Dedifferentiated amniotic fluid mesenchymal stem cell (primary cell): Measurements from ENCODE around the gene PTPRF.

Source experiments
- DNase-seq: peaks from one replicate; pipeline ENCODE4 v3.0.0-alpha.2; 2016; ENCODE audit errors: extremely low spot score

The PTPRF gene

DNA sequence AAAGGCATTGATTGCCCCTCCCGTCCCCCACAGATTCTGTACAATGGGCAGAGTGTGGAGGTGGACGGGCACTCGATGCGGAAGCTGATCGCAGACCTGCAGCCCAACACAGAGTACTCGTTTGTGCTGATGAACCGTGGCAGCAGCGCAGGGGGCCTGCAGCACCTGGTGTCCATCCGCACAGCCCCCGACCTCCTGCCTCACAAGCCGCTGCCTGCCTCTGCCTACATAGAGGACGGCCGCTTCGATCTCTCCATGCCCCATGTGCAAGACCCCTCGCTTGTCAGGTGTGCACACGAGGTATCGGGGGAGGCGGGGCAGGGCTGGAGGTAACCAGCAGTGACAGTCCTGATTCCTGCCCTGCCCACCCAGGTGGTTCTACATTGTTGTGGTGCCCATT lies 74.5 kb downstream of the PTPRF start:
- DNase-seq, result no peak

DNA sequence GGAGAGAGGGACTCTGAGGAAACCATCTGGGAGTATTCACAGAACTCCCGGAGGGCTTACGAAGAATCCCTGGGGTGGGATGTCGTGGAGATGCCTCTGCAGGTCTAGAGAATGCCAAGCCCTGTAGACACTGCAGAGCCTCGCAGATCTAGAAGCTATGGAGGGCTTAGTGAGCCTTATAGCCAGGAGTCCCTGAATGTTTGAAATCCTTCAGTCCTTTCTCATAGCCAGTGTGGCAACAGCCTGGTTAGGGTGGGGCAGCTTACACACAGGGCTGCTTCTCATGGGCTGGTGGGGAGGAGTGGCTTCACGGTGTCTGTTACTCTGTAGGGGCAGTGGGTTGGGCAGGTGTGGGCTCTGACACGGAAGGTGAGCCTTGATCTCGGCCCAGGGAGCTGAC lies 75.1 kb downstream of the PTPRF start:
- DNase-seq, result no peak

DNA sequence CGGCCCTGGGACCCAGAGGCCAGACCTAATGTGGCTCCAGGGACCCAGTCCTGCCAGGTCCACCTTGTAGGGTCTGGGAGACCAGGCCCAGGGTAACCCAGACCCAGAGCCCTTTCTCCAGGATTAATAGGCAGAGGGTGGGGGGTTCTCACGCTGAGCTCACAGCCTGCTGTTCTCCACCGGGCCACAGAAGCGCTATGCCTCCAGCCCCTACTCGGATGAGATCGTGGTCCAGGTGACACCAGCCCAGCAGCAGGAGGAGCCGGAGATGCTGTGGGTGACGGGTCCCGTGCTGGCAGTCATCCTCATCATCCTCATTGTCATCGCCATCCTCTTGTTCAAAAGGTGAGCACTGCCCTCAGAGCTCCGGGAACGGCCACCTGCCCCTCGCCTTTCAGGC lies 75.9 kb downstream of the PTPRF start:
- DNase-seq, result no peak

DNA sequence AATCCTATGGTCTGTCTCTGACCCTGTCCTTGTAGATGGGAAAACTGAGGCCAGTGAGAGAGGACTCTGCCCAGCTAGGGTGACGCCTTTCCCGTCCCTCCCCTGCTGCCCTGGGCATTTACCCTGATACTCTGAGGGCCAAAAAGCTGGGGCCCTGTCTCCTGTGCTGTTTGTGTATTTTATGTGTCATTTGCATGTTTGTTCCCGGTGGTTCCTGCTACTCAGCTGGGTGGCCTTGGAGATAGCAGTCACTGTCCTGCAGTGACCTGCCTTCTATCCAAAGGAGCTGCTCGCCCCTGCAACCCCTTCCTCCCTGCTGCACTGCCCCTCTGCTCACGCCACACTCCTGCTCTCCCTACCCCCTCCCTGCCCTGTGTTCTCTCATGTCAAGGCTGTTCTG lies 78.1 kb downstream of the PTPRF start:
- no peak for DNase-seq

DNA sequence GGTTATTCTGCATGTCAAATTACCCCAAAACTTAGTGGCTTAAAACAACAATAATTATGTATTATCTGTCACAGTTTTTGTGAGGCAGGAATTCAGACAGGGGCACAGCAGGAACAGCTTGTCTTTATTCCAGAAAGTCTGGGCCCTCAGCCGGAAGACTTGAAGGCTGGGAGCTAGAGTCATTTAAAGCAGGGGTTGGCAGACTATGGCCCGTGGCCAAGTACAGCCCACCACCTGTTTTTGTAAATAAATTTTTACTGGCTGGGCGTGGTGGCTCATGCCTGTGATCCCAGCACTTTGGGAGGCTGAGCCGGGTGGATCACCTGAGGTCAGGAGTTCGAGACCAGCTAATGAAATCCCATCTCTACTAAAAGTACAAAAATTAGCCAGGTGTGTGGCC lies 79.7 kb downstream of the PTPRF start:
- no peak for DNase-seq

DNA sequence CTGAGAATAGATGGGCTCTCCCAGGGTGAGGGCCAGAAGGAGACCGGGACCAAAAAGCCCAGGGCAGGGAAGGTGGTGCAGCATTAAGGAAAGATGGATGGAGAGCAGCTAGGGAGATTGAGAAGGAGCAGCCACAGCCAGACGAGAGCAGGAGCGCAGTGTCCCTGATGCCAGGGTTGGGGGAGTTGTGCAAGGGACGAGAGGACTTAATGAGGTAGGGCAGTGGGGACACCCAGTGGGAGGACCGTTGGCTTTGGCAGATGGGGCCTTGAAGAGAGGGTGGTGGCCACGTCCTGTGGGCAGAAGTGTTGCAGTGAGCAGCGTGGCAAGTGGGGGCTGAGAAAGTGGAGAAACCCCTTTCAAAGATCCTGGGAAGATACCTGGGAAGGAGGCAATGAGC lies 81.3 kb downstream of the PTPRF start:
- DNase-seq, result no peak

DNA sequence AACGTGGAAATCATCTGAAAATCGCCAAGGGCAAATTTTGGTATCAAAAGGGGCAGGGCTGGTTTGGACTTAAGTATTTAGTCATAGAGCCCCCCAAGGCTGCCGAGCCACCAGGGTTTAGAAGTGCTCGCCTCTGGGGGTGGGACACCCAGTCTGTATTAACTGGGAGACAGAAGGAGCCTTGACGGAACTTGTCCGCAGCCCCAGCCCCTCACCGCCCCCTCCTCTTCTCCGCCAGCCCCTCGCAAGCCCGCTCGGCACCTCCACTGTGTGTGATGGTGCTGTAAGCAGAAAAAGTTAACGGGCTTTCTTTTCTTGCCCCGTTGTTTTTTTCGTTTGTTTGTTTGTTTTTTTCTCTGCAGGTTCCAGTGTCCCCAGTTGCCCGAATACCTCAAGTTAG lies 81.7 kb downstream of the PTPRF start:
- DNase-seq, result no peak

DNA sequence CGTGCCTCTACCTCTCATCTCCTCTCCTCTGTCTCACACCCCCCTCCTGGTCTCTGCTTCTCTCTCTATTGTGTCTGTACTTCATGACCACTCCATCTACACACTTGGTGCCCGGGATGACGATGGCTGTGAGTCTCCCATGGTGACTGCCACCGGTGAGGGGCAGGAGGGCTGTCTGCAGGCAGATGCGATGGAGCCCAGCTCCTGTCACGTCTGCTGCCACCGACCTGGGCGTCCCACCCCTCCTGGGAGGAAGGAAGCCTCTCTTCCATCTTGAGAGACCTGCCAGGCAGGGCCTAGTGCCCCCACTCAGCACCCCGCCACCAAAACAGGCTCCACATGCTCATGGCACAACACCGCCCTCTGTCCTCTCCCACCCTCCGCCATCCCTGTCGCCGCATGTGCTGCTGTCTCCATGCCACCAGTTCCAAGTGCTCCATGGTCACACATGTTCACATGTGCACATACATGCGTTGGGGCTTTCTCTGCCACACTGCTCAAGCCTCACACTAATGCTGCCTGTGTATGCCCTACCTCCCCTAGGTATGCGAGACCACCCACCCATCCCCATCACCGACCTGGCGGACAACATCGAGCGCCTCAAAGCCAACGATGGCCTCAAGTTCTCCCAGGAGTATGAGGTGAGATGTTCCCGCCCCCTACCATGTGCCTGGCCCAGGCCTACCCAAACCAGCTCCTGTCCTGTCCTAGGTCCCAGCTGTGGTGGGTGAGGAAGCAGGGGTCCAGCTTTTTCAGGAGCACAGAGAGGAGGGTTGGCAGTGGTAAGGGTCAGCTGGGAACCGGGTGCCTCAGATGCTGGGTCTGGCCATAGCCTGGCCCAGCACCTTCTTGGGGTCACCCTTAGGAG lies 82.6 kb downstream of the PTPRF start:
- DNase-seq, result no peak

DNA sequence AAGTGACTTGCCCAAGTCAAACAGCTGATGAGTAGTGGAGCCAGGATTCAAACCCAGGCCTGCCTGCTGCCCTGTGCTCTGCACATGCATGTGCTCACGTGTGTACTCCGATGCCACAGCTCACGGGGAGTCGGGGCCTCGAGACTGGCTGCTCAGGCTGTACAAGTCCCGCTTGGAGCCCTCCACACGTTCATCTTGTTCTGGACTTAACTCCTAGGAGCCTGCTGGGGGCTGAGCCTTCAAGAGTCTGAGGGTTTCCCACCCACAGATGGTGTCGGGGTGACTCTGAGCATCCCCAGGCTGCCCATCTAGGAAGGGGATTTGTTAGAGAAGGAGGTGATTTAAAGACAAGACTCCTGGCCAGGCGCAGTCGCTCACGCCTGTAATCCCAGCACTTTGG lies 83.5 kb downstream of the PTPRF start:
- no peak for DNase-seq

DNA sequence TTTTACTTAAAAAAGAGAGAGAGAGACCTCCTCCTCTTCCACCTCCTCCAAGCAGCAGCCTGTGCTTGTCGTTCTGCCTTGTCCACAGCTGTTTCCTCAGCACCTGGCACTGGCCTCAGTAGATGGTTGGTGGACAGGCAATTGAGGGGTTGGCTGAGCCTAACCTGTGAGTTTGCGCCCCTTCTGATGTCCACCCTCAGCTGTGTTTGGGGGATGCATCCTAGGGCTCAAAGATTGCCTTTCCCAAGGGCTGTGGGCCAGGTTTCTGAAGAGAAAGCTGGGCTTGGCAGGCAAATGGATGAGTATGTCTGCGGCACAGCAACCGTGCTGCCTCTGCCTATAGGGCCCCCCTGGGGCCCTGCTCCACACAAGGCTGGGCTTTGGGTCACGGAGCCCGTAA lies 84.2 kb downstream of the PTPRF start:
- DNase-seq, result no peak

DNA sequence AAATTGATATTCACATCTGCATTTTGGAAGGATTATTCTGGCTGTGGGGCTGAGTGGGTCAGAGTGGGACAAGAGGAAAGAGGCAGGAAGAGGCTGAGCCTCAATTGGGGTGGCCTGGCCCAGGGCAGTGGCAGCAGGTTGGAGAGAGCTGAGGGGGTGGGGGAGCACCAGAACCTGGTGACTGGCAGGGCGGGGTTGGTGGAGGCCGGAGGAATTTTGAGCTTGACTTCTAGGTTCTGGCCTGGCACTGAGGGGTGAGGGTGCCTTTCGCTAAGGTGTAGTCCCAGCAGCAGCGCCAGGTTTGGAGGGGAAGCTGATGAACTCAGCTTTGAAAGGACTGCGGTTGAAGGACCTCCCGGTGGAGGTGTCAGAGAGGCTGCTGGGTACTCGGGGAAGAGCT lies 85.7 kb downstream of the PTPRF start:
- no peak for DNase-seq

DNA sequence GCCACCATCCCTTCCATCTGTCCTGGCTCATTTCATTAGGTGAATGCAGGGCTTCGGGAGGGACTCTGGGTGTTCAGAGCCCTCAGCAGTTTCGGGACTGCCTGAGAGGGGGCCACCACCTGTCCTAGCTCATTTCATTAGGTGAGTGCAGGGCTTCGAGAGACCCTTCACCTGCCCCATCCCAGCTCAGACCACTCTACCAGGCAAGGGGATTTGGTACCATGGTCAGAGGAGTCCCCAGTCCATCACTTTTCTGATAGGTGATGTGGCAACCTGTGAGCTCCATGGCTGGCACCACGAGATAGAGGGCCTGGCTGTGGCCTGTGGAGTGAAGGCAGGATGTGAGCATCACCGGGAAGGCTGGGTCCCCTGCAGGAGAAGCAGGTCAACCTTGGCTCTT lies 86.3 kb downstream of the PTPRF start:
- DNase-seq, result no peak

DNA sequence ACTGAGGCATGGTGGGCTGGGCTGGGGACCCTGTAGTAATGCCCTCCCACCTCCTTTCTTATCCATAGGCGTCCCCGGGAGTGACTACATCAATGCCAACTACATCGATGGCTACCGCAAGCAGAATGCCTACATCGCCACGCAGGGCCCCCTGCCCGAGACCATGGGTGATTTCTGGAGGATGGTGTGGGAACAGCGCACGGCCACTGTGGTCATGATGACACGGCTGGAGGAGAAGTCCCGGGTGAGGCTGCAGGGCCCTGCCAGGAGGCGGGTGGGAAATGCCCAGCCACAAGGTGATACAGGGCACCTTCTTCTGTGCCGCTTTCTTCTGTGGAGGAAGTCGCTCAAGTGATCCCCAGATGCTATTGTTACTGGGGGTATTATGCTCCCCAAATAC lies 87.0 kb downstream of the PTPRF start:
- DNase-seq, result no peak

DNA sequence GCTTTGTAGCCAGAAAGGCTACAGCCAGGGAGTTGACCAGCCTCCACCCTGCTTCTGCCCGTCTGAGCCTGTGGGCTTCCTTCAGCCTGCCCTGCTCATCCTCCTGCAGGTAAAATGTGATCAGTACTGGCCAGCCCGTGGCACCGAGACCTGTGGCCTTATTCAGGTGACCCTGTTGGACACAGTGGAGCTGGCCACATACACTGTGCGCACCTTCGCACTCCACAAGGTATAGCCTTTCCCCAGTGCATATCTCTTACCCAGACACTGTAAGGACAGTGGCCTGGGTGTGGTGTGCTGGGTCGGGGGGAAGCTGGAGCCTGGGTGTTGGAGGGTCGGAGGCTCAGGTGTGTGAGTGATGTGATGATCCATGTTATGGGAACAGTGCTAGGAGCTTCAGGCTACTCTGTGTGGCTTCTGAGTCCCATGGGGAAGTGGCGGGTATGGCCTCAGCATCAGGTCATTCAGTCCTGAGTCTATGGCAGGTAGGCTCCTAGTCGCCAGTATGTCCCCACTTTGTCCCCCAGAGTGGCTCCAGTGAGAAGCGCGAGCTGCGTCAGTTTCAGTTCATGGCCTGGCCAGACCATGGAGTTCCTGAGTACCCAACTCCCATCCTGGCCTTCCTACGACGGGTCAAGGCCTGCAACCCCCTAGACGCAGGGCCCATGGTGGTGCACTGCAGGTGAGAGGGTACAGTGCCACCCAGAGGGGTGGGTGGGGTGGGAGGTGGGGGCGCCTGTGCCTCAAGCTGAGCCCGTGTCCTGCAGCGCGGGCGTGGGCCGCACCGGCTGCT lies 88.0 kb downstream of the PTPRF start:
- no peak for DNase-seq

DNA sequence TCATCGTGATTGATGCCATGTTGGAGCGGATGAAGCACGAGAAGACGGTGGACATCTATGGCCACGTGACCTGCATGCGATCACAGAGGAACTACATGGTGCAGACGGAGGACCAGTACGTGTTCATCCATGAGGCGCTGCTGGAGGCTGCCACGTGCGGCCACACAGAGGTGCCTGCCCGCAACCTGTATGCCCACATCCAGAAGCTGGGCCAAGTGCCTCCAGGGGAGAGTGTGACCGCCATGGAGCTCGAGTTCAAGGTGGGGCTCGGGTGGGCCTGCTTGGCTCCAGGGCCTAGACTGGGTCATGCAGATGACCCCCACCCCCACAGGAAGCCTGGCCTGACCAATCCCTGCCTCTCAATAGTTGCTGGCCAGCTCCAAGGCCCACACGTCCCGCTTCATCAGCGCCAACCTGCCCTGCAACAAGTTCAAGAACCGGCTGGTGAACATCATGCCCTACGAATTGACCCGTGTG lies 88.7 kb downstream of the PTPRF start:
- no peak for DNase-seq

DNA sequence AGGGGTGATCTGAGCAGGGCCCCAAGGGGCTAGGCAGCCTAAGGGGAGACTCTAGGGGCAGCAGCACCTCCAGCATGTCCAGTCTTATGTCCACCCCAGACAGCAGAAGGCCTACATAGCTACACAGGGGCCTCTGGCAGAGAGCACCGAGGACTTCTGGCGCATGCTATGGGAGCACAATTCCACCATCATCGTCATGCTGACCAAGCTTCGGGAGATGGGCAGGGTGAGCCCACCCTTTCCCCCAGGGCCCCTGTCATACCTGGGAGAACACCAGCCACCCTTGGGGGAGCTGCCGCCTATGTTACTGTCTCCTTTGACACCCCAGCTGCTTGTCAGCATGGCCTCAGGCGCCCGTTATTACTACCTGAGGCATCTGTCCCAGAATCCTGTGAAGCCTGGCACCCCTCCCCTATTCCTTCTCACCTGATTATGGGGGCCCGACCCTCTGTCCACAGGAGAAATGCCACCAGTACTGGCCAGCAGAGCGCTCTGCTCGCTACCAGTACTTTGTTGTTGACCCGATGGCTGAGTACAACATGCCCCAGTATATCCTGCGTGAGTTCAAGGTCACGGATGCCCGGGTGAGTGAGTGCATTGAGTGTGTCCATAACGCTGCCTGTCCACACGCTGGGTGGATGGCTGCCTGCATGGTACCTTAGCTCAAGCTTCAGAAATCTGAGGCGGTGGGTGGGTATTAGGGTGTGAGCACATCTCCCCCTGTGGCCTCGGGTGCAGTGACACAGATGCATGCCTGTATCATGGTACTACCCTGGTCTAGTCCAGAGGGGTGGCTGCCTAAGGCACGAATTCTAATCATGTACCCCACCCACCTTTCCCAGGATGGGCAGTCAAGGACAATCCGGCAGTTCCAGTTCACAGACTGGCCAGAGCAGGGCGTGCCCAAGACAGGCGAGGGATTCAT lies 89.6 kb downstream of the PTPRF start:
- DNase-seq, result no peak

DNA sequence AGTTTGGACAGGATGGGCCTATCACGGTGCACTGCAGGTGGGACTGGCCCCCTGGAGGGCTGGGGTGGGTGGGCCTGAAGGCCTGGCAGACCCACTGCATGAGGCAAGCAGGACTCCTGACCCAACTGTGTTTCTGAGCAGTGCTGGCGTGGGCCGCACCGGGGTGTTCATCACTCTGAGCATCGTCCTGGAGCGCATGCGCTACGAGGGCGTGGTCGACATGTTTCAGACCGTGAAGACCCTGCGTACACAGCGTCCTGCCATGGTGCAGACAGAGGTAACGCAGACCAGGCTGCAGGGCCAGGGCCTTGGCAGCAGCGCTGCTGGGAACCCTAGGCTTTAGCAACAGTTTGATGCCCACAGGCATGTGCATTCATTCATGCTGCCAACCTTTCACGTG lies 90.3 kb downstream of the PTPRF start:
- no peak for DNase-seq

DNA sequence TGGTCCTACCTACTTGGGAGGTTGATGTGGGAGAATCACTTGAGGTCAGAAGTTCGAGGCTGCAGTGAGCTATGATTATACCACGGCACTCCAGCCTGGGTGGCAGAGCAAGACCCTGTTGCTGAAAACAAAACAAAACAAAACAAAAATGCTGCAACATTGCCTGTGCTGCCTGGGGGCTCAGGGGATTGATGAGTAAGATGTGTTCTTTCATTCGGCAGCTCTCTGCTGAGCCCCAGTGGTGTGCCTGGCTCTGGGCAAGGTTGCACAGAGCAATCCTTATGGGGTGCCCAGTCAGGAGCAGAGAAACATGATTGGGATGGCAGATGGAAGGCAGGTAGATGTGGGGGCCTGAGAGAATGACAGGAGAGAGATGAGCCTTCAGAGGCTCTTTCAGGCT lies 90.7 kb downstream of the PTPRF start:
- DNase-seq, result no peak

DNA sequence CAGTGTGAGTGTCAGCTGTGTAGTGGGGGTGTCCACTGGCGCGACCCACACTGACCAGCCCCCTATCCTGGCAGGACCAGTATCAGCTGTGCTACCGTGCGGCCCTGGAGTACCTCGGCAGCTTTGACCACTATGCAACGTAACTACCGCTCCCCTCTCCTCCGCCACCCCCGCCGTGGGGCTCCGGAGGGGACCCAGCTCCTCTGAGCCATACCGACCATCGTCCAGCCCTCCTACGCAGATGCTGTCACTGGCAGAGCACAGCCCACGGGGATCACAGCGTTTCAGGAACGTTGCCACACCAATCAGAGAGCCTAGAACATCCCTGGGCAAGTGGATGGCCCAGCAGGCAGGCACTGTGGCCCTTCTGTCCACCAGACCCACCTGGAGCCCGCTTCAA lies 91.2 kb downstream of the PTPRF start:
- no peak for DNase-seq

DNA sequence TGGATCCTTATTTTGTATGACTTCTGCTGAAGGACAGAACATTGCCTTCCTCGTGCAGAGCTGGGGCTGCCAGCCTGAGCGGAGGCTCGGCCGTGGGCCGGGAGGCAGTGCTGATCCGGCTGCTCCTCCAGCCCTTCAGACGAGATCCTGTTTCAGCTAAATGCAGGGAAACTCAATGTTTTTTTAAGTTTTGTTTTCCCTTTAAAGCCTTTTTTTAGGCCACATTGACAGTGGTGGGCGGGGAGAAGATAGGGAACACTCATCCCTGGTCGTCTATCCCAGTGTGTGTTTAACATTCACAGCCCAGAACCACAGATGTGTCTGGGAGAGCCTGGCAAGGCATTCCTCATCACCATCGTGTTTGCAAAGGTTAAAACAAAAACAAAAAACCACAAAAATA lies 91.8 kb downstream of the PTPRF start:
- DNase-seq, result no peak

DNA sequence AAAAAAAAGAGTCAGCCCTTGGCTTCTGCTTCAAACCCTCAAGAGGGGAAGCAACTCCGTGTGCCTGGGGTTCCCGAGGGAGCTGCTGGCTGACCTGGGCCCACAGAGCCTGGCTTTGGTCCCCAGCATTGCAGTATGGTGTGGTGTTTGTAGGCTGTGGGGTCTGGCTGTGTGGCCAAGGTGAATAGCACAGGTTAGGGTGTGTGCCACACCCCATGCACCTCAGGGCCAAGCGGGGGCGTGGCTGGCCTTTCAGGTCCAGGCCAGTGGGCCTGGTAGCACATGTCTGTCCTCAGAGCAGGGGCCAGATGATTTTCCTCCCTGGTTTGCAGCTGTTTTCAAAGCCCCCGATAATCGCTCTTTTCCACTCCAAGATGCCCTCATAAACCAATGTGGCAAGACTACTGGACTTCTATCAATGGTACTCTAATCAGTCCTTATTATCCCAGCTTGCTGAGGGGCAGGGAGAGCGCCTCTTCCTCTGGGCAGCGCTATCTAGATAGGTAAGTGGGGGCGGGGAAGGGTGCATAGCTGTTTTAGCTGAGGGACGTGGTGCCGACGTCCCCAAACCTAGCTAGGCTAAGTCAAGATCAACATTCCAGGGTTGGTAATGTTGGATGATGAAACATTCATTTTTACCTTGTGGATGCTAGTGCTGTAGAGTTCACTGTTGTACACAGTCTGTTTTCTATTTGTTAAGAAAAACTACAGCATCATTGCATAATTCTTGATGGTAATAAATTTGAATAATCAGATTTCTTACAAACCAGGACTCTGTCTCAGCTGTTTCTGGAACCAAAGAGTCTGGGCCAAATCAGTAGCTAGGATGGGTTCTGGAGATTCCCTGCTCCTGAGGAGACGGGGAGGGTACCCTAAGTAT lies 92.5 kb downstream of the PTPRF start:
- DNase-seq, result no peak
